ENCODE data around the gene PSMB9. TPM values are rescaled to one million over a fixed set of nuclear protein-coding genes. Genes with fewer than 3 reads are reported as not detected.

PSMB9 gene
- total and polyA plus RNA-seq, 2 donors (not counting 1 experiment from before 2014, with no cell fraction given): 181 to 242 TPM

DNA sequence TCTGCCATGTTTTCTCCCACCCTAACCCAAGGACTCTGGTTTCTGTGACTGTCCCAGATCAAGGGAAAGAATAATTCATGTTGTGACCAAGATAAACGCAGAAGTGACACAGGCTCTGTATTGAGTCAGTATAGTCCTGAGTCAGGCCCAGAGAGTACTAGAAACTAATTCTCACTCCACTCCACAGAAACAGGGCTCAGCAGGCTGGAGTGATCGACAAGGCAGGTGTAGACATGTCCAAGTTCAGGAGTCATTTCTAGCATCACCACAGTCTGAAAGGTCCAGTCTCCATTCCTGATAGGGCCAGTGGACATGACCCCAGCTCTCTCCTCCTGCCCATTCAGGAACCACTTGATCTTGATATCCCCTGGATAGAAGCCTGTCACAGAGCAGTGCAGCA, 39.8 kb upstream of the PSMB9 start:
- intact Hi-C loops (cut with micrococcal nuclease): loop anchor here (10.0 kb wide), 1 partner anchor 131 kb away; the partner anchor contains the start of gene HLA-DMB
- Mint-ChIP-seq H3K4me3 (peak overlapping the region; percentile 99), H3K9me3 (ENCODE audit: insufficient read depth) (no peaks in the 10 kb centered on the region), H3K27ac (peak overlapping the region; percentile 99), H3K27me3 (no peaks in the 10 kb centered on the region), H3K4me1 (peaks cover 78% of the 10 kb centered on the region)
- peaks cover 9 to 47% of the 10 kb centered on the region in 2 experiments for H3K36me3 ChIP-seq (replicated peaks in 1 of 2; ENCODE audit: control extremely low read depth in 1 of 2, control insufficient read depth in 1 of 2, extremely low read depth in 1 of 2, insufficient read depth in 2 of 2, low read length in 1 of 2)
- peaks cover 51 to 54% of the 10 kb centered on the region in 2 donors for H3K4me1 ChIP-seq (ENCODE audit: control insufficient read depth in 2 of 2, insufficient read depth in 2 of 2, low read length in 2 of 2)
- peak overlapping the region; percentile 83 for H3K4me2 ChIP-seq (replicated peaks; ENCODE audit: low read depth, low read length, poor library complexity, severe bottlenecking)
- H3K27me3 ChIP-seq (replicated peaks in 1 of 4; ENCODE audit: control extremely low read depth in 1 of 4, control insufficient read depth in 3 of 4, insufficient read depth in 4 of 4, low read length in 3 of 4): no peaks in the 10 kb centered on the region
- CTCF ChIA-PET: interaction anchor here (0.6 to 1.9 kb wide), 5 partner anchors 17 to 114 kb away, joined by 3 to 10 read pairs (median 4); partner anchors contain the start of gene TAP2
- WGBS (ENCODE audit: insufficient coverage): 92% methylated on average over 2 of the region's 2 CpGs
- H4K20me1 ChIP-seq (ENCODE audit: control insufficient read depth, insufficient read depth, low read length, poor library complexity, severe bottlenecking): peaks cover 17% of the 10 kb centered on the region
- H3K27ac ChIP-seq (ENCODE audit: low read length in 2 of 2): peak overlapping the region; percentile 92 to 98
- H3K9ac ChIP-seq (ENCODE audit: low read length): peak overlapping the region; percentile 96
- ATAC-seq (ENCODE audit: low read depth) (no peak), DNase-seq (no peak)
- POLR2A ChIA-PET: no interaction called here
- H3K9me3 ChIP-seq (ENCODE audit: control extremely low read depth in 1 of 3, control insufficient read depth in 2 of 3, insufficient read depth in 1 of 3, low read length in 2 of 3): no peaks in the 10 kb centered on the region
- no peak overlapping the region for H2AFZ ChIP-seq (ENCODE audit: insufficient read depth, low read depth, low read length, poor library complexity, severe bottlenecking)
- TF ChIP-seq, protein P1, sequence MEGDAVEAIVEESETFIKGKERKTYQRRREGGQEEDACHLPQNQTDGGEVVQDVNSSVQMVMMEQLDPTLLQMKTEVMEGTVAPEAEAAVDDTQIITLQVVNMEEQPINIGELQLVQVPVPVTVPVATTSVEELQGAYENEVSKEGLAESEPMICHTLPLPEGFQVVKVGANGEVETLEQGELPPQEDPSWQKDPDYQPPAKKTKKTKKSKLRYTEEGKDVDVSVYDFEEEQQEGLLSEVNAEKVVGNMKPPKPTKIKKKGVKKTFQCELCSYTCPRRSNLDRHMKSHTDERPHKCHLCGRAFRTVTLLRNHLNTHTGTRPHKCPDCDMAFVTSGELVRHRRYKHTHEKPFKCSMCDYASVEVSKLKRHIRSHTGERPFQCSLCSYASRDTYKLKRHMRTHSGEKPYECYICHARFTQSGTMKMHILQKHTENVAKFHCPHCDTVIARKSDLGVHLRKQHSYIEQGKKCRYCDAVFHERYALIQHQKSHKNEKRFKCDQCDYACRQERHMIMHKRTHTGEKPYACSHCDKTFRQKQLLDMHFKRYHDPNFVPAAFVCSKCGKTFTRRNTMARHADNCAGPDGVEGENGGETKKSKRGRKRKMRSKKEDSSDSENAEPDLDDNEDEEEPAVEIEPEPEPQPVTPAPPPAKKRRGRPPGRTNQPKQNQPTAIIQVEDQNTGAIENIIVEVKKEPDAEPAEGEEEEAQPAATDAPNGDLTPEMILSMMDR (IDR thresholded peaks at IDR 0.05): no peak
- no peak for TF ChIP-seq EZH2 (IDR thresholded peaks at IDR 0.05; ENCODE audit: borderline replicate concordance, insufficient read depth, low read depth, low read length, poor library complexity, severe bottlenecking)
- peak overlapping the region in 3 of 5 experiments; percentile 95 to 97 (median 97) for H3K4me3 ChIP-seq (ENCODE audit: control extremely low read depth in 1 of 5, extremely low read depth in 1 of 5, insufficient read depth in 1 of 5, low read depth in 2 of 5, low read length in 4 of 5)
- H3K79me2 ChIP-seq (ENCODE audit: control insufficient read depth, insufficient read depth, low read length): peaks cover 72% of the 10 kb centered on the region

GRCh38 chr6:32815115-32815514, 38.9 kb upstream of the PSMB9 start:
- intact Hi-C loops (cut with micrococcal nuclease): loop anchor here (5.0 to 10.0 kb wide), 2 partner anchors 52 to 130 kb away; partner anchors contain the start of gene HLA-DMB
- no peak for ATAC-seq (ENCODE audit: low read depth)
- H3K4me3 Mint-ChIP-seq: peak overlapping the region; percentile 99
- no peaks in the 10 kb centered on the region for H3K27me3 Mint-ChIP-seq
- ChIA-PET POLR2A (interaction anchor here (1.0 kb wide), 1 partner anchor 29 kb away, joined by 5 read pairs; the partner anchor contains the start of gene PSMB8), CTCF (interaction anchor here (1.8 kb wide), 1 partner anchor 23 kb away, joined by 6 read pairs; the partner anchor contains the start of gene TAP2)
- H3K4me2 ChIP-seq (replicated peaks; ENCODE audit: low read depth, low read length, poor library complexity, severe bottlenecking): peak overlapping the region; percentile 83
- peak overlapping the region; percentile 99 for H3K27ac Mint-ChIP-seq
- H3K79me2 ChIP-seq (ENCODE audit: control insufficient read depth, insufficient read depth, low read length): peaks cover 72% of the 10 kb centered on the region
- H3K9me3 Mint-ChIP-seq (ENCODE audit: insufficient read depth): no peaks in the 10 kb centered on the region
- peaks cover 9 to 41% of the 10 kb centered on the region in 2 experiments for H3K36me3 ChIP-seq (replicated peaks in 1 of 2; ENCODE audit: control extremely low read depth in 1 of 2, control insufficient read depth in 1 of 2, extremely low read depth in 1 of 2, insufficient read depth in 2 of 2, low read length in 1 of 2)
- TF ChIP-seq EZH2 (IDR thresholded peaks at IDR 0.05; ENCODE audit: borderline replicate concordance, insufficient read depth, low read depth, low read length, poor library complexity, severe bottlenecking): no peak
- TF ChIP-seq, protein P1 (IDR thresholded peaks at IDR 0.05): no peak
- no peak for DNase-seq
- 61% methylated on average over 4 of the region's 5 CpGs for WGBS (ENCODE audit: insufficient coverage)
- peaks cover 60 to 63% of the 10 kb centered on the region in 2 donors for H3K4me1 ChIP-seq (ENCODE audit: control insufficient read depth in 2 of 2, insufficient read depth in 2 of 2, low read length in 2 of 2)
- peaks cover 83% of the 10 kb centered on the region for H3K4me1 Mint-ChIP-seq
- H2AFZ ChIP-seq (ENCODE audit: insufficient read depth, low read depth, low read length, poor library complexity, severe bottlenecking): no peak overlapping the region
- H3K4me3 ChIP-seq (ENCODE audit: control extremely low read depth in 1 of 5, extremely low read depth in 1 of 5, insufficient read depth in 1 of 5, low read depth in 2 of 5, low read length in 4 of 5): peak overlapping the region; percentile 91 to 97 (median 95)
- H3K27ac ChIP-seq (ENCODE audit: low read length in 2 of 2): peak overlapping the region; percentile 92 to 98
- peak overlapping the region; percentile 96 for H3K9ac ChIP-seq (ENCODE audit: low read length)
- H3K9me3 ChIP-seq (ENCODE audit: control extremely low read depth in 1 of 3, control insufficient read depth in 2 of 3, insufficient read depth in 1 of 3, low read length in 2 of 3): no peaks in the 10 kb centered on the region
- H4K20me1 ChIP-seq (ENCODE audit: control insufficient read depth, insufficient read depth, low read length, poor library complexity, severe bottlenecking): peaks cover 17% of the 10 kb centered on the region
- H3K27me3 ChIP-seq (replicated peaks in 1 of 4; ENCODE audit: control extremely low read depth in 1 of 4, control insufficient read depth in 3 of 4, insufficient read depth in 4 of 4, low read length in 3 of 4): no peaks in the 10 kb centered on the region
